GM12872 (cell line): Measurements from ENCODE around the gene HUNK.

Experiments used
- TF ChIP-seq, protein P1 (sequence below): IDR thresholded peaks from 3 replicates; pipeline ENCODE4 v1.5.1; 2011; ENCODE audit warnings: low read depth, mild to moderate bottlenecking, low read length, moderate library complexity; ENCODE audit not compliant: insufficient read depth

The HUNK gene

DNA sequence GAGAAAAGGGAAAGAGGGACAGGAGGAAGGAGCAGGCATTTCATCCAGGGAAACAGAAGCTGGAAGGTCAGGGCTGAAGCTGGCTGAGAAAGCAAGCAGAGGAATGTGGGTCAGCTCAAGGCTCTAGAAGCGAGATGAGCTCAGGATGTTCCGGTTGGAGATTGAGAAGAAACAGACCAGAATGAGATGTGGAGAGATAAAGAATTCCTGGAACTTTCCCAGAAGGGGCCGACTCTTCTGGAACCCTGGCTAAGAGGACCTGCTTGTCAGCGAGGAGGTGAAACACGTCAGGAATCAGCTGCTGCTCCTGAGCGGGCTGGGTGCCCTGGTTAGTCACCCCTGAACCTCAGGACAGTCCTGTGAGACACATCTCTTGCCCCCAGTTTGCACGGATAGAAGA lies 75.9 kb downstream of the HUNK start:
- TF ChIP-seq, protein P1, sequence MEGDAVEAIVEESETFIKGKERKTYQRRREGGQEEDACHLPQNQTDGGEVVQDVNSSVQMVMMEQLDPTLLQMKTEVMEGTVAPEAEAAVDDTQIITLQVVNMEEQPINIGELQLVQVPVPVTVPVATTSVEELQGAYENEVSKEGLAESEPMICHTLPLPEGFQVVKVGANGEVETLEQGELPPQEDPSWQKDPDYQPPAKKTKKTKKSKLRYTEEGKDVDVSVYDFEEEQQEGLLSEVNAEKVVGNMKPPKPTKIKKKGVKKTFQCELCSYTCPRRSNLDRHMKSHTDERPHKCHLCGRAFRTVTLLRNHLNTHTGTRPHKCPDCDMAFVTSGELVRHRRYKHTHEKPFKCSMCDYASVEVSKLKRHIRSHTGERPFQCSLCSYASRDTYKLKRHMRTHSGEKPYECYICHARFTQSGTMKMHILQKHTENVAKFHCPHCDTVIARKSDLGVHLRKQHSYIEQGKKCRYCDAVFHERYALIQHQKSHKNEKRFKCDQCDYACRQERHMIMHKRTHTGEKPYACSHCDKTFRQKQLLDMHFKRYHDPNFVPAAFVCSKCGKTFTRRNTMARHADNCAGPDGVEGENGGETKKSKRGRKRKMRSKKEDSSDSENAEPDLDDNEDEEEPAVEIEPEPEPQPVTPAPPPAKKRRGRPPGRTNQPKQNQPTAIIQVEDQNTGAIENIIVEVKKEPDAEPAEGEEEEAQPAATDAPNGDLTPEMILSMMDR: no peak

DNA sequence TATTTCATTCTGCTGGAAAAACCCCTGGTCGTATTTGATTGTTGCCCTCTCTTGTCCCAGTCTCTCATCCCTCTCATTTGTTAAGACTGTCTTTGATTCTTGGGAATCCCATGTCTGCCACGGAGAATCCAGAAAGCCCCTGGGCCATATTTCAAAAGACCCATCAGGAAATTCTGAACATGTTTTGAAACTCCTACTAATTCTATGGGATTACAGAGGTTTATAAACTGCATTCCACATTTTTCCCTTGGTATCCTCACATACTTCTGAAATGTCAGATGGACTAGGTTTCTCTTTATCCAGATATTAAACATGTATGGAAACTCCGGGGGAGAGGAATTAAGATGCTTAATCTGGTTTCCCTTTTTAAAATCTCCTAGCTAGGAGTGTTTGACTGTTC lies 80.0 kb downstream of the HUNK start:
- TF ChIP-seq, protein P1: no peak

DNA sequence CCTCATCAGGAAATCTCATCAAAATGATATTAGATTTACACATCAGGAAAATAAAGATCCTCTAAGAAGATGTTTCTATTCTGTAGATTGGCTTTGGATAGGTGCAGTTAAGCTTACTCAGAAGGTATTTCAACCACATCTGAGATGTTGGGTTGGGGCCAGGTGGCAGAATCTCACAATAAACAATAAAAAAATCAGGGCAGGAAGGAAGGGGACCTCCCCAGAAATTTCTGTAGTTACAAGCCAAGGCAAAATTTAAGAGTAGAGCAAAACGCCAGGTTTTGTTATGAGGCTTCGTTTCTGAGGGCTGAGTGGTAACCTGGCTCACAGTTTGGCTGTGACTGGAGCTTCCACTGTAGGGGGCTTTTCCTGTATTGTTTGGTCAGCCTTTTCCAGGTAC lies 84.8 kb downstream of the HUNK start:
- TF ChIP-seq, protein P1: no peak

DNA sequence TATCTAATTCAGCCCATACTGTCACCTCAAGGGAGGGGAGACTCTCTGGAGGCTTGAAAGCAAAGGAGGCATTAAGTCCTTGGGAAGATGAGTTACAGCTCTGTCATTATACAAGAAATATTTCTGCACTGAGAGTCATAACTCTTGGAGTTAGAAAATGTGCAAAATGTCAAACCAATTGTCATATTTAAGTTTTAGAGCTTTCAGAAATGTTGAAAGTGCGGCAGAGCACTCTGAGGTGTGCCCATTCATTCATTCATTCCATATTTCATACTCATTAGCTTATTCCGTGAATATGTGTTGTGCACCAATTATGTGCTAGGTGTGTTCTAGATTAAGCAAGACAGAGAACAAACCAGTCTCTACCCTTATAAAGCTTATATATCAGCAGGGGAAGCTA lies 87.1 kb downstream of the HUNK start:
- TF ChIP-seq, protein P1: no peak

DNA sequence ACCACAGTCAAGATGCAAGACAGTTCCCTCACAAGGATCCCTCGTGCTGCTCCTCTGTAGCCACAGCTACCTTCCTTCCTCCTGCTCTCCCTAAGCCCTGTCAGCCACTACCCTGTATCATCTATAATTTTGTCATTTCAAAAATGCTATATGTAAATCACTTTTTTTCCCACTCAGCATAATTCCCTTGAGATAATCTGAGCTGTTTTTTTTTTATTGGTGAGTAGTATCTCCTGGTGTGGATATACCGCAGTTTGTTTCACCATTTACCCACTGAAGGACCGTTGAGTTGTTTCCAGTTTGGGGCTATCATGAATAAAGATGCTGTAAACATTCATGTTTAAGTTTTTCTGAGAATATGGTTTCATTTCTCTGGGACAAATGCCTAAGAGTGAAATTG lies 88.2 kb downstream of the HUNK start:
- TF ChIP-seq, protein P1: no peak

DNA sequence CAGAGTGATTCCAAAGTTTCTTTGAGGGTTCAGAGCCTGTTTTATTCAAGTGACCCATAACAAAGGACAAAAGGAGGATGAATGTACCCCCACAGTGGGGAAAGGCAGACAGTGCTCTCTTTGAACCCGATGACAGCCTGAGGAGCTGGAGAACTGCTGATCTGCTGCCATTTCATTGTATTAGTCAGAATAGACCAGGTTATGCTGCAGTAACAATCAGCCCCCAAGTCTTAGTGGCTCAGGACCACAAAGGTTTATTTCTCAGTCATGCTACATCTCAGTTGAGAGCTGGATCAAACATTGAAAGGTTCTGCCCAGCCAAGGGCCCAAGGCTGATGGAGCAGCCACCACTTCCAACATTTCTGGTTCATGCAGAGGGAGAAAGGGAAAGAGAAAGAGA lies 88.9 kb downstream of the HUNK start:
- TF ChIP-seq, protein P1: no peak

DNA sequence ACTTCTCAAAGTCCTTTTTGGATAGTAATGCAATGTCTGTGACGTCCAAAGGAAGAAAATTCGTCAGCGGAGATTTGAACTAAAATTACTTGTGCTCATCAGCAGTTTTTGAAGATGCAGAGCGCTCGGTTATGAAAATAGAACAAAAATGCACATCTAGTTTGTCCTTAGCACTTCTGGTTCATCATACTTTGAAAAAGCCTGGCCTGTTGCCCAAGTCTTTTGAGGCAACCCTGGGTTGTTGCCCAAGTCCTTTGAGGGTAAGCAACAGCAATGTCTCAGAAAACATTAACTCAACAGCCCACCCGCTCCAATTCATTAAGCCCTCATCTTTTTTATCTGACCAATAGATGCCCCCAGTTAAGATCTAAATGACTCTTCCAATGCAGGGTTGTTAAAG lies 91.9 kb downstream of the HUNK start:
- TF ChIP-seq, protein P1: no peak

DNA sequence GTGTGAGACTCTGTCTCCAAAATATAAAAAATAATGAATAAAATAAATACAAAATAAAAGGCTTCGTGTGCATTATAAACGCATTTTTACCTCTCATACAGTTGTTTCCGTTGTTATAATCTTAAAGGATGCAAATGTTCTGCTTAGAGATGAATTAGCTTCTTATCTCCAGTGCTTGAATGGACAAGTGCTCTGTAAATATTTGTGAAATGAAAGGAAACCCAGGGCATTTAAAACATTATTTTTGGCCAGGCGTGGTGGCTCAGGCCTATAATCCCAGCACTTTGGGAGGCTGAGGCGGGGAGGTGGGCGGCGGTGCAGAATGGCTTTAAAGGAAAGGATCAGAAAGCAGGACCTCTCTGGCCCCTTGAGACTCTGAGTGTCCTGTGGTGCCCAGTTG lies 94.5 kb downstream of the HUNK start:
- TF ChIP-seq, protein P1: no peak
